ENCODE data around the gene PTPRN2. TPM values are rescaled to one million over a fixed set of nuclear protein-coding genes. Genes with fewer than 3 reads are reported as not detected.
A peak's percentile ranks its signal among the peaks of the same experiment; 100 is the strongest.
"Not testable (repeated sequence)": the region's sequence is repeated elsewhere in the genome, so short reads cannot be mapped to it uniquely, and the experiment has no call there.

PTPRN2 gene
- total and polyA plus RNA-seq, 7 donors, result 0.47 to 0.82 (median 0.51) TPM

DNA sequence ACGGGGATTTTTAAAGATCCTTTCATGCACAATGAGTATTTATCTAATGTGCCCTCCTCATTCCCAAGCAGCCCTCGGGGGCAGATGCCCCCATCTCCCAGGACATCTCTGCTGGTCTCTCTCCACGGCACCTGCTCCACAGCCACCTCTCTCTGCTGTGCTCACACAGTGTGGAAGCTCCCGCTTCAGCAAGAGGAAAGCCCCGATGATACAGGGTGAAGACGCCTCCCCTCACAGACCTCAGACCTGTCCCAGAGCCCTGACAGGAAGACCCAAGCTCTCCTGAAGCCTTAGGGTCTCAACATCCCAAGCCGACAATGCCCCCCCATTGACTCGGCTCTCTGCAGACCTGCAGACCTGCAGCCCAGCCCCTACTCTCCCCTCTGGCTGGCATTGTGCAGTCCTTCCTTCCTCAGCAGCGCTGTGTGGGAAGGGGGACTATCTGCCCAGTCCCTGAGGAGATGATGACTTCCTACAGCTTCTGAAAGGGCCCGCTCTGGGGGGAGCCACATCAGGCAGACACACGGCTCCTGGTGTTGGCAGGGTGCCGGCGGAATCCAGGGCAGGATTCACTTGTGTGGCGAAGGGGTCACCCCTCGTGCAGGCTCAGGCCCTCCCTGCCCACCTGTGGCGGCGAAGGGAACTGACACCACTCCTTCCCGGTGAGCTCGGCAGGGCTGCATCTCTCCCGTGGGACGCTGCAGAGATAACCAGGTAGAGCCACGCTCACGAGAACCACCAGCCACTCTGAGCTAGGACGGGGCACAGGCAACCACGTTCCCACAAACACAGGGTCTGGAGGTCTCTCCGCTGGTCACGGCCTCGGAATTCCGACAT is 61.8 kb downstream of the PTPRN2 start:
- H3K9me3 ChIP-seq, result no peaks in the 10 kb centered on the region
- no peaks in the 10 kb centered on the region for H3K36me3 ChIP-seq (ENCODE audit: insufficient read depth in 1 of 2, low read depth in 1 of 2)
- 73 to 76% (median 74%) methylated on average over 29 of the region's 29 CpGs for WGBS, 3 donors
- DNase-seq, result peak in 1 of 2 donors; percentile 42
- intact Hi-C loops (cut with DNase I), result no loop called here
- no peak overlapping the region for H3K4me3 ChIP-seq
- H3K4me1 ChIP-seq, result no peaks in the 10 kb centered on the region
- TF ChIP-seq CTCF (IDR thresholded peaks at IDR 0.05), result no peak
- H3K27ac ChIP-seq, result no peak overlapping the region
- ATAC-seq, result no peak
- H3K27me3 ChIP-seq (ENCODE audit: insufficient read depth in 3 of 3, low read length in 2 of 3), result no peaks in the 10 kb centered on the region

- intact Hi-C loops (cut with DNase I), result no loop called here
- TF ChIP-seq CTCF (IDR thresholded peaks at IDR 0.05), result no peak
- Histone ChIP-seq H3K4me1 (no peaks in the 10 kb centered on the region), H3K36me3 (ENCODE audit: insufficient read depth in 1 of 2, low read depth in 1 of 2) (no peaks in the 10 kb centered on the region), H3K27ac (no peak overlapping the region), H3K27me3 (ENCODE audit: insufficient read depth in 3 of 3, low read length in 2 of 3) (no peaks in the 10 kb centered on the region), H3K9me3 (no peaks in the 10 kb centered on the region), H3K4me3 (no peak overlapping the region)
- WGBS, 3 donors, result 65 to 74% (median 67%) methylated on average over 24 of the region's 24 CpGs
- ATAC-seq (no peak), DNase-seq (peak in 1 of 2 donors; percentile 28)
These were observed 62.6 kb downstream of the PTPRN2 start for GRCh38 chr7:158524749-158525635.

DNA sequence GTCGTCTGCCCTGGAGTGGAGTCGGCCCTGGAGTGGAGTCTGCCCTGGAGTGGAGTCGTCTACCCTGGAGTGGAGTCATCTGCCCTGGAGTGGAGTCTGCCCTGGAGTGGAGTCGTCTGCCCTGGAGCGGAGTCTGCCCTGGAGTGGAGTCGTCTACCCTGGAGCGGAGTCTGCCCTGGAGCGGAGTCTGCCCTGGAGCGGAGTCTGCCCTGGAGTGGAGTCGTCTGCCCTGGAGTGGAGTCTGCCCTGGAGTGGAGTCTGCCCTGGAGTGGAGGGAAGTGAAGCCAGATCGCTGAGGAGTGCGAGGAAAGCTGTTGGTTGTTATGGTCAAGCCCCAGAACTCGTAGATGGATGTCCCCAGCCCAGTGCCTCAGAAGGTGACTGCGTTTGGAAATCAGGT is 63.3 kb downstream of the PTPRN2 start:
- WGBS, 3 donors, result 60 to 85% (median 62%) methylated on average over 8 to 13 of the region's 14 CpGs
- H3K27me3 ChIP-seq (ENCODE audit: insufficient read depth in 3 of 3, low read length in 2 of 3); DNase-seq; H3K36me3 ChIP-seq (ENCODE audit: insufficient read depth in 1 of 2, low read depth in 1 of 2); intact Hi-C loops (cut with DNase I); H3K4me1 ChIP-seq; H3K4me3 ChIP-seq; ATAC-seq; H3K27ac ChIP-seq; H3K9me3 ChIP-seq: not testable (repeated sequence)

GRCh38 chr7:158523877-158524276 is 63.7 kb downstream of the PTPRN2 start:
- H3K36me3 ChIP-seq (ENCODE audit: insufficient read depth in 1 of 2, low read depth in 1 of 2); ATAC-seq; H3K4me3 ChIP-seq; H3K27ac ChIP-seq; DNase-seq; H3K9me3 ChIP-seq; H3K4me1 ChIP-seq; H3K27me3 ChIP-seq (ENCODE audit: insufficient read depth in 3 of 3, low read length in 2 of 3); intact Hi-C loops (cut with DNase I): not testable (repeated sequence)
- 70 to 100% (median 76%) methylated on average over 1 to 8 of the region's 11 CpGs for WGBS, 3 donors

GRCh38 chr7:158523165-158523856 is 64.3 kb downstream of the PTPRN2 start:
- intact Hi-C loops (cut with DNase I); H3K27ac ChIP-seq; H3K27me3 ChIP-seq (ENCODE audit: insufficient read depth in 3 of 3, low read length in 2 of 3); ATAC-seq; H3K9me3 ChIP-seq; H3K4me1 ChIP-seq; H3K4me3 ChIP-seq; H3K36me3 ChIP-seq (ENCODE audit: insufficient read depth in 1 of 2, low read depth in 1 of 2): not testable (repeated sequence)
- DNase-seq, result peak in 1 of 2 donors; percentile 20
- WGBS, 3 donors, result 91 to 92% (median 92%) methylated on average over 24 to 26 of the region's 26 CpGs

DNA sequence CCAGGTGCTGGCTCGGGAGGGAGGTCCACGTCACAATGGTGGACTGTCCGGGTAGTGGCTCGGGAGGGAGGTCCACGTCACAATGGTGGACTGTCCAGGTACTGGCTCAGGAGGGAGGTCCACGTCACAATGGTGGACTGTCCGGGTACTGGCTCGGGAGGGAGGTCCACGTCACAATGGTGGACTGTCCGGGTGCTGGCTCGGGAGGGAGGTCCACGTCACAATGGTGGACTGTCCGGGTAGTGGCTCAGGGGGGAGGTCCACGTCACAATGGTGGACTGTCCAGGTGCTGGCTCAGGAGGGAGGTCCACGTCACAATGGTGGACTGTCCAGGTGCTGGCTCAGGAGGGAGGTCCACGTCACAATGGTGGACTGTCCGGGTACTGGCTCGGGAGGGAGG is 65.8 kb downstream of the PTPRN2 start:
- H3K4me3 ChIP-seq; H3K9me3 ChIP-seq; intact Hi-C loops (cut with DNase I); H3K4me1 ChIP-seq; DNase-seq; H3K36me3 ChIP-seq (ENCODE audit: insufficient read depth in 1 of 2, low read depth in 1 of 2); H3K27ac ChIP-seq; H3K27me3 ChIP-seq (ENCODE audit: insufficient read depth in 3 of 3, low read length in 2 of 3); ATAC-seq: not testable (repeated sequence)
- 79 to 88% (median 86%) methylated on average over 13 to 16 of the region's 18 CpGs for WGBS, 3 donors

Data from psoas muscle (tissue), 8 donors.